ENCODE measurements around the gene PDLIM5. TPM values are rescaled to one million over a fixed set of nuclear protein-coding genes. Genes with fewer than 3 reads are reported as not detected.
"Not testable (repeated sequence)": the region's sequence is repeated elsewhere in the genome, so short reads cannot be mapped to it uniquely, and the experiment has no call there.

The PDLIM5 gene
- total and polyA plus RNA-seq, 4 experiments from 2014 or later: 37.4 to 57.5 (median 44.6) TPM

DNA sequence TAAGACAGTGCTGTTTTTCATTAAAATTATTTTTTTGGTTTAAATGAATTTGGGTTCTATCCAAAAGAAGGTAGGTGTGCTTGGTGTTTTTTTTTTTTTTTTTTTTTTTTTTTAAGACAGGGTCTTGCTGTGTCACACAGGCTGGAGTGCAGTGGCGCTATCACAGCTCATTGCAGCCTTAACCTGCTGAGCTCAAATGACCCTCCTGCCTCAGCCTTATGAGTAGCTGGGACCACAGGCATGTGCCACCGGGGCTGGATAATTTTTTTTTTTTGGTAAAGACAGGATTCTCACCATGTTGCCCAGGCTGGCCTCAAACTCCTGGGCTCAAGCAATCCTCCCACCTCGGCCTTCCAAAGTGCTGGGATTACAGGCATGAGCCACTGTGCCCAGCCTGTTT is 27.1 kb downstream of the PDLIM5 start:
- H3K36me3 ChIP-seq (ENCODE audit: insufficient read depth, low read length); H3K27me3 Mint-ChIP-seq; CTCF ChIA-PET (ENCODE audit: partially characterized antibody); H3K27ac Mint-ChIP-seq; H3K9me3 Mint-ChIP-seq; H3K4me1 ChIP-seq (ENCODE audit: insufficient read depth, low read length); H3K4me1 Mint-ChIP-seq; H3K27me3 ChIP-seq (ENCODE audit: insufficient read depth, low read length); intact Hi-C loops (cut with micrococcal nuclease); H3K9me3 ChIP-seq (ENCODE audit: control insufficient read depth in 1 of 2, low read length in 2 of 2); H3K36me3 Mint-ChIP-seq; POLR2A ChIA-PET (ENCODE audit: partially characterized antibody); H3K4me3 Mint-ChIP-seq; H3K4me3 ChIP-seq (ENCODE audit: low read length in 2 of 2); DNase-seq; H3K27ac ChIP-seq (ENCODE audit: low read depth, low read length): not testable (repeated sequence)

DNA sequence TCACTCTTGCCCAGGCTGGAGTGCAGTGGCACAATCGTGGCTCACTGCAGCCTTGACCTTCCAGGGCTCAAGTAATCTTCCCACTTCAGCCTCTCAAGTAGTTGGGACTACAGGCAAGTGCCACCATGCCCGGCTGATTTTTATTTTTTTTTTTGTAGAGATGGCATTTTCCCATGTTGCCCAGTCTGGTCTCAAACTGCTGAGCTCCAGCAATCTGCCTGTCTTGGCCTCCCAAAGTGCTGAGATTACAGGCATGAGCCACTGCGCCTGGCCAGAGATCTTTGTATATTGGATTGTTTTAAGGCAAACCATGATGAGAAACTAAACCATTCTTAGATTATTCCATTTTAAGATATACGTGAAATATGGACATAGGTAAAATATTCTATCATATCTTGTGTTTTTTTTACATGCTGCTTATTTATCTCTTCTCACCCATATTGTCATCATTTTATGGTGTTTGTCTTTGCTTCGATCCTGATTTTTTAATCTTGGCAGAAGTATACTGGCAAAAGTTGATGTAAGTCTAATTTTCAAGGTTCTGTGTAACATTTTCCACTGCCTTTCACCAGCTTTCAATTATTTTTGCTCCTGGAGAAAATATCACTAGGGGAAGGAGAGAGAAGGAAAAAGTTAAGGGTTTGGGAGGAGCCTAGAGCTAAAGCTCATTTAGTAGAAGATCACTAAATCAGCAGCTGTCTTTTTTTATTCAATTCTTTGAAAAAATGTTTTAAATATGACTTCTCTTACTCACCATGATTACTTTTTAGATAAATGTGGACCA is 27.8 kb downstream of the PDLIM5 start:
- no peak overlapping the region for H3K4me3 Mint-ChIP-seq
- H3K9me3 ChIP-seq (ENCODE audit: control insufficient read depth in 1 of 2, low read length in 2 of 2): no peaks in the 10 kb centered on the region
- peaks cover 0 to 7% of the 10 kb centered on the region in 2 donors for H3K36me3 Mint-ChIP-seq
- H3K27ac ChIP-seq (ENCODE audit: low read depth, low read length): no peak overlapping the region
- no peak overlapping the region for H3K27ac Mint-ChIP-seq
- no peak overlapping the region for H3K4me3 ChIP-seq (ENCODE audit: low read length in 2 of 2)
- H3K4me1 Mint-ChIP-seq: peaks cover 0 to 9% (median 9%) of the 10 kb centered on the region in 4 donors
- ChIA-PET CTCF (ENCODE audit: partially characterized antibody) (interaction anchor here (1.7 kb wide), 1 partner anchor 9 kb away, joined by 3 read pairs; no protein-coding TSS in a partner anchor), POLR2A (ENCODE audit: partially characterized antibody) (interaction anchor here (0.6 kb wide), 1 partner anchor 14 kb away, joined by 3 read pairs; no protein-coding TSS in a partner anchor)
- no peak for DNase-seq
- H3K27me3 ChIP-seq (ENCODE audit: insufficient read depth, low read length): no peaks in the 10 kb centered on the region
- intact Hi-C loops (cut with micrococcal nuclease): no loop called here
- H3K27me3 Mint-ChIP-seq: no peaks in the 10 kb centered on the region
- no peaks in the 10 kb centered on the region for H3K36me3 ChIP-seq (ENCODE audit: insufficient read depth, low read length)
- no peaks in the 10 kb centered on the region for H3K9me3 Mint-ChIP-seq
- H3K4me1 ChIP-seq (ENCODE audit: insufficient read depth, low read length): no peaks in the 10 kb centered on the region

DNA sequence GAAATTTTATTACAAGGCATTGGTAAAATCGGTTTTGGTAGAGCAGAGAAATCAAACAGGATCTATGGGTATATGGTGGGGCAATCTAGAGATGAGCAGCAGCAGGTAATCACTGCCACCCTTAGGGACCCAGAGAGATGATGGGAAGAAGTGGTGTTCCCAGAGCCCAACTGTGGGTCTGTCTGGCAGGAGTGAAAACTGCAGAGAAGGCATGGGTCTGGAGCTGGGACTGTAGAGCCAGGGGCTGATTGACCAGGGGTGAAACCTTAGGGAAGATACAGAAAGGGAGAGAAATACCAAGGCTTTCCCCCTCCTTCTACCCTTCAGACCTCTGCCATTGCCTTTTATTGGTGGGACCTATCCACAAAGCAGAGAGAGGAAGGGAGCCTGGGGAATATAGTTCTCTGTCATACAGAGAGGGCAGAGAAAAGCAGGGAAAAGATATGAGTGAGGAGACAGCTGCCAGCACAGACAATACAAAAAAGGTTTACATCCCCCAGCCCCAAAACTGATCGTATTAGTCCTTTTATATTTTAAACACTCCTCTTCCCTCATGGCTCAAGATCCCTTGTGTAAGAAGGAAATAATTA is 28.7 kb downstream of the PDLIM5 start:
- no peaks in the 10 kb centered on the region for H3K27me3 Mint-ChIP-seq
- Histone ChIP-seq H3K4me3 (ENCODE audit: low read length in 2 of 2) (no peak overlapping the region), H3K4me1 (ENCODE audit: insufficient read depth, low read length) (no peaks in the 10 kb centered on the region), H3K36me3 (ENCODE audit: insufficient read depth, low read length) (no peaks in the 10 kb centered on the region), H3K27me3 (ENCODE audit: insufficient read depth, low read length) (no peaks in the 10 kb centered on the region), H3K9me3 (ENCODE audit: control insufficient read depth in 1 of 2, low read length in 2 of 2) (no peaks in the 10 kb centered on the region), H3K27ac (ENCODE audit: low read depth, low read length) (no peak overlapping the region)
- ChIA-PET CTCF (ENCODE audit: partially characterized antibody) (interaction anchor here (1.7 kb wide), 1 partner anchor 10 kb away, joined by 3 read pairs; no protein-coding TSS in a partner anchor), POLR2A (ENCODE audit: partially characterized antibody) (no interaction called here)
- no peak for DNase-seq
- H3K9me3 Mint-ChIP-seq: no peaks in the 10 kb centered on the region
- intact Hi-C loops (cut with micrococcal nuclease): no loop called here
- H3K4me1 Mint-ChIP-seq: peaks cover 0 to 18% (median 13%) of the 10 kb centered on the region in 4 donors
- H3K27ac Mint-ChIP-seq: peak overlapping the region in 1 of 7 donors; percentile 40
- no peak overlapping the region for H3K4me3 Mint-ChIP-seq
- H3K36me3 Mint-ChIP-seq: peaks cover 0 to 10% of the 10 kb centered on the region in 2 donors

DNA sequence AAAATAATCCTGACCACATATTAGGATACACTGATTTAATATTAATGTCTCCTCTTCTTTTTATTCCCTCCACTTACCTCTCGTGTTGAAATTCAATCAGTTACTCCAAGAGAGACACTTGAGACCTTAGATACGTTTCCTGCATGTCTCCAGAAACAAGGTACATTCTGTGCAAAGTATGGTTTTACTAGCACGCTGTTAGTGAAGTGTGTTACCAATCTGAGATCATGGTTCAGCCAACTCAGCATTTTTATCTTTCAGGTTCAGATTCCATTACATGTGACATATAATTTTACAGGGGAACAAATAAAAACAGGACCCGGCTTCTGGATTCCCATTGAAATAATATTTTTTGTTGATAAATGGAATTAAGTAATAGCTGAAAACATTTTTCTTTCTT is 32.2 kb downstream of the PDLIM5 start:
- intact Hi-C loops (cut with micrococcal nuclease): no loop called here
- H3K9me3 ChIP-seq (ENCODE audit: control insufficient read depth in 1 of 2, low read length in 2 of 2): no peaks in the 10 kb centered on the region
- ChIA-PET CTCF (ENCODE audit: partially characterized antibody) (no interaction called here), POLR2A (ENCODE audit: partially characterized antibody) (interaction anchor here (0.7 kb wide), 1 partner anchor 16 kb away, joined by 3 read pairs; no protein-coding TSS in a partner anchor)
- no peak overlapping the region for H3K4me3 ChIP-seq (ENCODE audit: low read length in 2 of 2)
- DNase-seq: no peak
- peaks cover 0 to 18% (median 13%) of the 10 kb centered on the region in 4 donors for H3K4me1 Mint-ChIP-seq
- no peaks in the 10 kb centered on the region for H3K36me3 ChIP-seq (ENCODE audit: insufficient read depth, low read length)
- no peaks in the 10 kb centered on the region for H3K4me1 ChIP-seq (ENCODE audit: insufficient read depth, low read length)
- no peak overlapping the region for H3K4me3 Mint-ChIP-seq
- peaks cover 0 to 6% of the 10 kb centered on the region in 2 donors for H3K36me3 Mint-ChIP-seq
- no peaks in the 10 kb centered on the region for H3K27me3 ChIP-seq (ENCODE audit: insufficient read depth, low read length)
- H3K9me3 Mint-ChIP-seq: no peaks in the 10 kb centered on the region
- no peak overlapping the region for H3K27ac ChIP-seq (ENCODE audit: low read depth, low read length)
- no peak overlapping the region for H3K27ac Mint-ChIP-seq
- no peaks in the 10 kb centered on the region for H3K27me3 Mint-ChIP-seq

DNA sequence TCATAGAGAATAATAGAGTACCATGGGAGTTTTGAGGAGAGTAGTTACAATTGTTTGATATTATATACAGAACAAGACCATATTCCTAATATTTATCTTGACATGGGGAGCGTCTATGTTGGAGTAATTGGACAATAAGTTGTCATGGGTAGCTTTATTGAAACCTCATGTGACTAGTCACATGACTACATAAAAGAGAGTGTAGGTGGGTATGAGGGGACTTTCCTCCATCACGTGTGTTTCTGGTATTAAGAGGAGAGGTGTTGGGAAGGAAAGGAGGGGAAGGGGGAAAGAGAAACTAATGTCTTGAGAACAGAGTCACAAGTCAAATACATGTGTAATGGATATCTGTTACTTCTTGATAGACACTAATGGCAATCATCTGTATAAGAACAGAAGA is 33.1 kb downstream of the PDLIM5 start:
- Mint-ChIP-seq H3K4me1 (peaks cover 0 to 18% (median 12%) of the 10 kb centered on the region in 4 donors), H3K36me3 (peaks cover 0 to 6% of the 10 kb centered on the region in 2 donors), H3K4me3 (no peak overlapping the region), H3K27ac (no peak overlapping the region), H3K9me3 (no peaks in the 10 kb centered on the region), H3K27me3 (no peaks in the 10 kb centered on the region)
- ChIA-PET CTCF (ENCODE audit: partially characterized antibody) (no interaction called here), POLR2A (ENCODE audit: partially characterized antibody) (no interaction called here)
- no peaks in the 10 kb centered on the region for H3K27me3 ChIP-seq (ENCODE audit: insufficient read depth, low read length)
- DNase-seq: no peak
- intact Hi-C loops (cut with micrococcal nuclease): no loop called here
- H3K4me1 ChIP-seq (ENCODE audit: insufficient read depth, low read length): no peaks in the 10 kb centered on the region
- no peak overlapping the region for H3K27ac ChIP-seq (ENCODE audit: low read depth, low read length)
- H3K4me3 ChIP-seq (ENCODE audit: low read length in 2 of 2): no peak overlapping the region
- H3K9me3 ChIP-seq (ENCODE audit: control insufficient read depth in 1 of 2, low read length in 2 of 2): no peaks in the 10 kb centered on the region
- no peaks in the 10 kb centered on the region for H3K36me3 ChIP-seq (ENCODE audit: insufficient read depth, low read length)

- H3K9me3 Mint-ChIP-seq: no peaks in the 10 kb centered on the region
- H3K4me3 Mint-ChIP-seq: no peak overlapping the region
- no peaks in the 10 kb centered on the region for H3K27me3 Mint-ChIP-seq
- no peaks in the 10 kb centered on the region for H3K27me3 ChIP-seq (ENCODE audit: insufficient read depth, low read length)
- ChIA-PET POLR2A (ENCODE audit: partially characterized antibody) (no interaction called here), CTCF (ENCODE audit: partially characterized antibody) (no interaction called here)
- no peaks in the 10 kb centered on the region for H3K36me3 ChIP-seq (ENCODE audit: insufficient read depth, low read length)
- H3K4me1 Mint-ChIP-seq: peaks cover 0 to 14% (median 9%) of the 10 kb centered on the region in 4 donors
- H3K9me3 ChIP-seq (ENCODE audit: control insufficient read depth in 1 of 2, low read length in 2 of 2): no peaks in the 10 kb centered on the region
- no peak overlapping the region for H3K27ac Mint-ChIP-seq
- intact Hi-C loops (cut with micrococcal nuclease): no loop called here
- no peak for DNase-seq
- no peak overlapping the region for H3K27ac ChIP-seq (ENCODE audit: low read depth, low read length)
- H3K4me3 ChIP-seq (ENCODE audit: low read length in 2 of 2): no peak overlapping the region
- no peaks in the 10 kb centered on the region for H3K4me1 ChIP-seq (ENCODE audit: insufficient read depth, low read length)
- peaks cover 1 to 6% of the 10 kb centered on the region in 2 donors for H3K36me3 Mint-ChIP-seq
Measured at GRCh38 chr4:94486372-94486801, 34.6 kb downstream of the PDLIM5 start.

GRCh38 chr4:94488670-94489069 is 36.9 kb downstream of the PDLIM5 start:
- Histone ChIP-seq H3K4me1 (ENCODE audit: insufficient read depth, low read length) (no peaks in the 10 kb centered on the region), H3K36me3 (ENCODE audit: insufficient read depth, low read length) (no peaks in the 10 kb centered on the region), H3K4me3 (ENCODE audit: low read length in 2 of 2) (no peak overlapping the region), H3K9me3 (ENCODE audit: control insufficient read depth in 1 of 2, low read length in 2 of 2) (no peaks in the 10 kb centered on the region), H3K27me3 (ENCODE audit: insufficient read depth, low read length) (no peaks in the 10 kb centered on the region), H3K27ac (ENCODE audit: low read depth, low read length) (no peak overlapping the region)
- CTCF ChIA-PET (ENCODE audit: partially characterized antibody): interaction anchor here (0.7 kb wide), 1 partner anchor 25 kb away, joined by 3 read pairs; no protein-coding TSS in a partner anchor
- intact Hi-C loops (cut with micrococcal nuclease): no loop called here
- Mint-ChIP-seq H3K36me3 (peaks cover 5 to 6% of the 10 kb centered on the region in 2 donors), H3K27me3 (no peaks in the 10 kb centered on the region), H3K27ac (no peak overlapping the region), H3K4me3 (no peak overlapping the region), H3K4me1 (peaks cover 0 to 13% (median 9%) of the 10 kb centered on the region in 4 donors), H3K9me3 (no peaks in the 10 kb centered on the region)
- DNase-seq: no peak
- POLR2A ChIA-PET (ENCODE audit: partially characterized antibody): no interaction called here

Data from CD4-positive, alpha-beta memory T cell (primary cell).